A673 (cell line): ENCODE results near the gene KLHL13. TPM values are rescaled to one million over a fixed set of nuclear protein-coding genes. Genes with fewer than 3 reads are reported as not detected.

Source experiments
- BruUV-seq: library from RNA; stranded (reverse); fragments of 400-500 nt; replicated peaks from 2 replicates; lab custom pipeline; 2021; lab: Mats Ljungman, UMichigan
- CTCF ChIA-PET: fragments of 300-600 bp; sonication (Branson Sonifier 250); formaldehyde crosslinking; loops from one replicate; lab custom pipeline; 2022; ENCODE audit warnings: antibody characterized with exemption; lab: Charles Lee
- POLR2A ChIA-PET: fragments of 300-600 bp; sonication (Branson Sonifier 250); formaldehyde crosslinking; loops from one replicate; lab custom pipeline; 2022; ENCODE audit warnings: antibody characterized with exemption; ENCODE audit not compliant: low non-redundant PET; lab: Charles Lee
- DNase-seq: peaks from one replicate; pipeline ENCODE4 v3.0.0-alpha.2; 2015; ENCODE audit warnings: low spot score
- H3K27ac ChIP-seq: fragments of 200-600 bp; sonication (generic); 2 replicates; pipeline ENCODE4 v1.5.1; 2016; ENCODE audit warnings: mixed run types, low read depth, mild to moderate bottlenecking, mixed read lengths, antibody characterized with exemption, low read length; ENCODE audit not compliant: poor library complexity, severe bottlenecking
- H3K27me3 ChIP-seq: fragments of 200-600 bp; sonication (generic); replicated peaks from 2 replicates; pipeline ENCODE4 v1.6.1; 2017; ENCODE audit warnings: mixed run types, low read depth, mild to moderate bottlenecking, mixed read lengths, antibody characterized with exemption, low read length; ENCODE audit not compliant: insufficient read depth, poor library complexity
- H3K36me3 ChIP-seq: fragments of 200-600 bp; sonication (generic); 2 replicates; pipeline ENCODE4 v1.6.1; 2016; ENCODE audit warnings: mixed run types, mild to moderate bottlenecking, mixed read lengths, antibody characterized with exemption, low read length; ENCODE audit not compliant: insufficient read depth, poor library complexity, severe bottlenecking
- H3K4me1 ChIP-seq: fragments of 200-600 bp; sonication (generic); 2 replicates; pipeline ENCODE4 v1.6.1; 2017; ENCODE audit warnings: mixed run types, mild to moderate bottlenecking, mixed read lengths, antibody characterized with exemption, low read length; ENCODE audit not compliant: insufficient read depth, poor library complexity, severe bottlenecking
- H3K4me3 ChIP-seq: fragments of 200-600 bp; sonication (generic); 2 replicates; pipeline ENCODE4 v1.5.1; 2016; ENCODE audit warnings: low read depth, mixed run types, mild to moderate bottlenecking, mixed read lengths, low read length; ENCODE audit not compliant: poor library complexity, severe bottlenecking
- H3K9me3 ChIP-seq: fragments of 200-600 bp; sonication (generic); 2 replicates; pipeline ENCODE4 v1.6.1; 2016; ENCODE audit warnings: mixed run types, low read depth, mild to moderate bottlenecking, mixed read lengths, antibody characterized with exemption, low read length; ENCODE audit not compliant: poor library complexity, severe bottlenecking
- CTCF ChIP-seq: fragments of 300-800, 200-600 bp; sonication (generic); conservative IDR thresholded peaks from 2 replicates; pipeline ENCODE4 v1.5.1; 2017; ENCODE audit warnings: low read depth, mild to moderate bottlenecking, antibody characterized with exemption, low read length, moderate library complexity, mixed read lengths
- EZH2 ChIP-seq: fragments of 200-600 bp; sonication (generic); IDR thresholded peaks from 2 replicates; pipeline ENCODE4 v1.6.1; 2017; ENCODE audit warnings: borderline replicate concordance, low read depth, mild to moderate bottlenecking, mixed read lengths, antibody characterized with exemption, low read length; ENCODE audit not compliant: poor library complexity, severe bottlenecking
- intact Hi-C: fragments of 100-400 bp; cut with micrococcal nuclease; formaldehyde crosslinking; loops from one replicate; pipeline ENCODE4 v1.10.0; 2022; ENCODE audit not compliant: unreplicated experiment
- total RNA-seq: library from RNA; stranded (reverse); gene quantifications from 2 replicates; pipeline ENCODE4 v1.2.3, GENCODE V29; 2021

Gene KLHL13
- total RNA-seq, 1 experiment from 2014 or later, result 46.3 TPM

- TF ChIP-seq EZH2 (no peak), CTCF (no peak)
- Histone ChIP-seq H3K9me3 (no peaks in the 10 kb centered on the region), H3K27me3 (no peaks in the 10 kb centered on the region), H3K36me3 (no peaks in the 10 kb centered on the region), H3K27ac (peak overlapping the region; percentile 51), H3K4me1 (peaks cover 18% of the 10 kb centered on the region), H3K4me3 (peak overlapping the region; percentile 44)
- BruUV-seq, result no TSS peak
- intact Hi-C loops, result no loop called here
- CTCF ChIA-PET, result no interaction called here
- peak; percentile 23 for DNase-seq
- POLR2A ChIA-PET, result no interaction called here
Observed at GRCh38 chrX:117973110-117973807, 143.4 kb downstream of the KLHL13 start.

GRCh38 chrX:117972711-117973109 is 143.9 kb downstream of the KLHL13 start:
- intact Hi-C loops, result no loop called here

GRCh38 chrX:117969782-117970181 is 146.8 kb downstream of the KLHL13 start:
- intact Hi-C loops, result no loop called here
- H3K4me3 ChIP-seq, result peak overlapping the region; percentile 4

More at GRCh38 chrX:117972711-117973109, 143.9 kb downstream of the KLHL13 start:
- TF ChIP-seq EZH2, result no peak
- no peak for TF ChIP-seq CTCF
- H3K9me3 ChIP-seq, result no peaks in the 10 kb centered on the region
- ChIA-PET CTCF (no interaction called here), POLR2A (no interaction called here)
- DNase-seq, result peak; percentile 52
- peak overlapping the region; percentile 51 for H3K27ac ChIP-seq
- no TSS peak for BruUV-seq
- no peaks in the 10 kb centered on the region for H3K36me3 ChIP-seq
- H3K27me3 ChIP-seq, result no peaks in the 10 kb centered on the region
- H3K4me1 ChIP-seq, result peaks cover 18% of the 10 kb centered on the region
- peak overlapping the region; percentile 44 for H3K4me3 ChIP-seq

More at GRCh38 chrX:117969782-117970181, 146.8 kb downstream of the KLHL13 start:
- Histone ChIP-seq H3K27me3 (no peaks in the 10 kb centered on the region), H3K9me3 (no peaks in the 10 kb centered on the region), H3K4me1 (peaks cover 18% of the 10 kb centered on the region), H3K27ac (no peak overlapping the region), H3K36me3 (no peaks in the 10 kb centered on the region)
- no peak for TF ChIP-seq CTCF
- TF ChIP-seq EZH2, result no peak
- no TSS peak for BruUV-seq
- ChIA-PET POLR2A (interaction anchor here (0.5 to 0.6 kb wide), 2 partner anchors 15 to 149 kb away, joined by 3 to 5 read pairs; no protein-coding TSS in a partner anchor), CTCF (no interaction called here)
- no peak for DNase-seq
